ENCODE results near the gene RDH13. TPM values are rescaled to one million over a fixed set of nuclear protein-coding genes. Genes with fewer than 3 reads are reported as not detected.
"Not testable (repeated sequence)": the region's sequence is repeated elsewhere in the genome, so short reads cannot be mapped to it uniquely, and the experiment has no call there.

The RDH13 gene
- polyA plus RNA-seq, 1 experiment: 6.1 TPM

DNA sequence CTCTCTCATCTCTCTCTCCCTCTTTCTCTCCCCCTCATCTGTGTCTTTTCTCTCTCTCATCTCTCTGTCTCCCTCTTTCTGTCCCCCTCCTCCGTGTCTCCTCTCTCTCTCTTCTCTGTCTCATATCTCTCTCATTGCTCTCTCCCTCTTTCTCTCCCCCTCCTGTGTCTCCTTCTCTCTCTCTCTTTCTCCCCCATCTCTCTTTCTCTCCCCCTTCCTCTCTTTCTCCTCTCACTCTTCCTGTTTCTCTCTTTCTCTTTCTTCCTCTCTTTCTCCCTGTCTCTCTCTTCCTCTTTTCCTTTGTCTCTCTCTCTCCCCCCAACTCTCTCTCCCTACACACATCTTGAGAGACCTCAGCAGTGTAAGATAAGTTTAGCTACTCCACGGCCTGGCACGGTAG, 4.9 kb upstream of the RDH13 start:
- H3K4me3 ChIP-seq (ENCODE audit: low read depth, low read length): no peak overlapping the region
- TF ChIP-seq, protein P1, sequence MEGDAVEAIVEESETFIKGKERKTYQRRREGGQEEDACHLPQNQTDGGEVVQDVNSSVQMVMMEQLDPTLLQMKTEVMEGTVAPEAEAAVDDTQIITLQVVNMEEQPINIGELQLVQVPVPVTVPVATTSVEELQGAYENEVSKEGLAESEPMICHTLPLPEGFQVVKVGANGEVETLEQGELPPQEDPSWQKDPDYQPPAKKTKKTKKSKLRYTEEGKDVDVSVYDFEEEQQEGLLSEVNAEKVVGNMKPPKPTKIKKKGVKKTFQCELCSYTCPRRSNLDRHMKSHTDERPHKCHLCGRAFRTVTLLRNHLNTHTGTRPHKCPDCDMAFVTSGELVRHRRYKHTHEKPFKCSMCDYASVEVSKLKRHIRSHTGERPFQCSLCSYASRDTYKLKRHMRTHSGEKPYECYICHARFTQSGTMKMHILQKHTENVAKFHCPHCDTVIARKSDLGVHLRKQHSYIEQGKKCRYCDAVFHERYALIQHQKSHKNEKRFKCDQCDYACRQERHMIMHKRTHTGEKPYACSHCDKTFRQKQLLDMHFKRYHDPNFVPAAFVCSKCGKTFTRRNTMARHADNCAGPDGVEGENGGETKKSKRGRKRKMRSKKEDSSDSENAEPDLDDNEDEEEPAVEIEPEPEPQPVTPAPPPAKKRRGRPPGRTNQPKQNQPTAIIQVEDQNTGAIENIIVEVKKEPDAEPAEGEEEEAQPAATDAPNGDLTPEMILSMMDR (IDR thresholded peaks at IDR 0.05; ENCODE audit: insufficient read depth, low read depth, low read length): no peak
- CTCF ChIA-PET: interaction anchor here (2.3 kb wide), 1 partner anchor 21 kb away, joined by 11 read pairs; no protein-coding TSS in a partner anchor

DNA sequence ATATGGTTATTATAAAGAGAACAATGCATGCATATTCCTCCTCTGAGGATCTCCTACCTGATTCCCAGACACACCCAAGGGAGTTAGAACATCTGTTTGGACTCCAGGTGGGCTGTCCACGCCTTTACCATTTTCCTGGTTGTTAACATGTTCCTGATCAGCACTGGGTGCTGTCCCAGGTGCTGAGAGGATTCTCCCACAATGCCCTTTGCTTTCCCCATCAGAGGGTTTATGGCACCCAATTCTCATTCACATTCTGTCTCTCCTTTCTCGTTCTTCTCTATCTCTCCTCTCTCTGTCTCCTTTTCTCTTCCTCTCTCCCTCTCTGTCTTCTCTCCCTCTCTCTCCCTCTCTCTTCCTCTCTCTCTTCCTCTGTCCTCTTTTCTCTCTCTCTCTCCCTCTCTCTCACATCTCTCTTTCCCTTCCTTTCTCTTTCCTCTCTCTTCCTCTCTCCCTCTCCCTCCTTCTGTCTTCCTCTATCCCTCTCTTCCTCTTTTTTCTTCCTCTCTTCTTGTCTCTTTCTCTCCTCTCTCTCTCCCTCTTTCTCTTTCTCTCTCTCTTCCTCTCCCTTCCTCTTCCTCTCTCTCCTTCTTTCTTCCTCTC, 3.3 kb upstream of the RDH13 start:
- no peak for DNase-seq (ENCODE audit: low read depth)
- CTCF ChIA-PET: interaction anchor here (2.3 kb wide), 1 partner anchor 23 kb away, joined by 11 read pairs; no protein-coding TSS in a partner anchor

More for the DNA sequence above, 4.9 kb upstream of the RDH13 start:
- DNase-seq (ENCODE audit: low read depth): no peak
- POLR2A ChIA-PET: interaction anchor here (0.7 kb wide), 1 partner anchor 19 kb away, joined by 37 read pairs; no protein-coding TSS in a partner anchor
- H3K27me3 ChIP-seq (ENCODE audit: control insufficient read depth, insufficient read depth, low read length): peaks cover 13% of the 10 kb centered on the region
- H3K36me3 ChIP-seq (ENCODE audit: control insufficient read depth, insufficient read depth, low read length): no peaks in the 10 kb centered on the region

DNA sequence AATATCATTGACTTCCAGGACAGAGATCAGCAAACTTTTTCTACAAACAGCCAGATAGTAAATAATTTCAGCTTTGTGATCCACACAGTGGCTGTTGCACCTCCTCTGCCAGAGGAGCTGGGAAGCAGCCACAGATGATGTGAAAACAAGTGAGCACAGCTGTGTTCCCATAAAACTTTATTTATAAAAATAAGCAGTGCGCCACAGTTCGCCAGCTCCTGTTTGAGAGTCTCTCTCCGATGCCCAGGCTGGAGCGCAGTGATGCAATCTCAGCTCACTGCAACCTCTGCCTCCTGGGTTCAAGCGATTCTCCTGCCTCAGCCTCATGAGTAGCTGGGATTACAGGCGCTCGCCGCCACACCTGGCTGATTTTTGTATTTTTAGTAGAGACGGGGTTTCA, 2.6 kb upstream of the RDH13 start:
- DNase-seq (ENCODE audit: low read depth); H3K4me3 ChIP-seq (ENCODE audit: low read depth, low read length); H3K36me3 ChIP-seq (ENCODE audit: control insufficient read depth, insufficient read depth, low read length); POLR2A ChIA-PET: not testable (repeated sequence)
- H3K27me3 ChIP-seq (ENCODE audit: control insufficient read depth, insufficient read depth, low read length): peaks cover 13% of the 10 kb centered on the region
- CTCF ChIA-PET: interaction anchor here (0.9 kb wide), 1 partner anchor 23 kb away, joined by 4 read pairs; no protein-coding TSS in a partner anchor

More for the DNA sequence above, 3.3 kb upstream of the RDH13 start:
- POLR2A ChIA-PET: no interaction called here
- TF ChIP-seq, protein P1 (IDR thresholded peaks at IDR 0.05; ENCODE audit: insufficient read depth, low read depth, low read length): no peak
- Histone ChIP-seq H3K27me3 (ENCODE audit: control insufficient read depth, insufficient read depth, low read length) (peaks cover 13% of the 10 kb centered on the region), H3K4me3 (ENCODE audit: low read depth, low read length) (no peak overlapping the region), H3K36me3 (ENCODE audit: control insufficient read depth, insufficient read depth, low read length) (no peaks in the 10 kb centered on the region)

DNA sequence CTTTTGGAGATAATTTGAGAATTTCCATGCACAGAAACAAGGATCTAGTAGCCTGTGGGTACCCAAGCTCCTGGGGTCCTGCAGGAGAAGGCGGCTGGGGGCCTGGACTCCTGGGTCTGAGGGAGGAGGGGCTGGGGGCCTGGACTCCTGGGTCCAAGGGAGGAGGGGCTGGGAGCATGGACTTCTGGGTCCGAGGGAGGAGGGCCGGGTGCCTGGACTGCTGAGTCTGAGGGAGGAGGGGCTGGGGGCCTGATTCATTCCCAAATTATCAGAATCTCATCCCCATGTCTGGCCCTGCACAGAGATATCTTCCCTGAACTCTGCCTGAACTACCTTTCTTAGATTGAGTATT, 520 bp upstream of the RDH13 start:
- POLR2A ChIA-PET: no interaction called here
- H3K36me3 ChIP-seq (ENCODE audit: control insufficient read depth, insufficient read depth, low read length): 0 out of 2 replicates have a peak, but pooled peaks cover 1% of the 10 kb centered on the region
- CTCF ChIA-PET: interaction anchor here (0.6 kb wide), 1 partner anchor 96 kb away, joined by 3 read pairs; no protein-coding TSS in a partner anchor
- TF ChIP-seq, protein P1 (IDR thresholded peaks at IDR 0.05; ENCODE audit: insufficient read depth, low read depth, low read length): no peak
- DNase-seq (ENCODE audit: low read depth): no peak
- peaks cover 5% of the 10 kb centered on the region; the same call in 1 of the 2 replicates for H3K27me3 ChIP-seq (ENCODE audit: control insufficient read depth, insufficient read depth, low read length)
- no peak overlapping the region for H3K4me3 ChIP-seq (ENCODE audit: low read depth, low read length)

DNA sequence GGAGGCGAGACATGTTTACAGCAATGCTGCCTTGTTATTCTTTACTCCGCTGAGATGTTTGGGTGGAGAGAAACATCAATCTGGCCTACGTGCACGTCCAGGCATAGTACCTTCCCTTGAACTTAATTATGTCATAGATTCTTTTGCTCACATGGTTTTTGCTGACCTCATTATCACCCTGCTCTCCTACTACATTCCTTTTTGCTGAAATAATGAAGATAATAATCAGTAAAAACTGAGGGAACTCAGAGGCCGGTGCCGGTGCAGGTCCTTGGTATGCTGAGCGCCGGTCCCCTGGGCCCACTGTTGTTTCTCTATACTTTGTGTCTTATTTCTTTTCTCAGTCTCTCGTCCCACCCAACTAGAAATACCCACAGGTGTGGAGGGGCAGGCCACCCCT, 2.7 kb downstream of the RDH13 start:
- H3K27me3 ChIP-seq (ENCODE audit: control insufficient read depth, insufficient read depth, low read length); POLR2A ChIA-PET; DNase-seq (ENCODE audit: low read depth); CTCF ChIA-PET; H3K4me3 ChIP-seq (ENCODE audit: low read depth, low read length); H3K36me3 ChIP-seq (ENCODE audit: control insufficient read depth, insufficient read depth, low read length): not testable (repeated sequence)

DNA sequence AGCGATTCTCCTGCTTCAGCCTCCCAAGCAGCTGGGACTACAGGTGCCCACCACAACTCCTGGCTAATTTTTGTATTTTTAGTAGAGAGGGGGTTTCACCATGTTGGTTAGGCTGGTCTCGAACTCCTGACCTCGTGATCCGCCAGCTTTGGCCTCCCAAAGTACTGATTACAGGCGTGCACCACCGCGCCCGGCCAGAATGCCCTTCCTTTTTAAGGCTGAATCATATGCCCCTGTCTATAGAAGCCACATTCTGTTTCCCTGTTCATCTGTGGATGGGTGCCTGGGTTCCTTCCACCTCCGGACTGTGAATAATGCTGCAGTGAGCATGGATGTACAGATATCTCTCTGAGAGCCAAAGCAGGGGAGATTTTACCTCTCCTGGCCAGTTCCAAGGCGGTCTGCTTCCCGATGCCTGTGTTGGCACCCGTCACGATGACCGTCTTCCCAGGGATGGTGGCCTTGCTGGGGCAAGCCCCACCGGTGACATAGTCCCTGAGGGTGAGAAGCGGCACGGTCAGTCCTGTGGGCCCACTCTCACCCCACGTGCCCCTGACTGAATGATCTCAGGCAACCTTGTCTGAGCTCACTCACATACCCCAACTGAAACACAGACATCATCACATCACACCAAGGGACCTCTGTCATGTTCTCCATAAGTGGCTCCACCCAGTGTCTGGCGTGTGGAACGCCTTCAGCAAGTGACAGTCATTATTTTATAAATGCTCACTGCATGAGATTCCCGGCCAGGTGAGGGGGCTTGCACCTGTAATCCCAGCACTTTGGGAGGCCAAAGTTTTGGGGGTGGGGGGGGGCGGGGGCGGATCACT, 4.0 kb downstream of the RDH13 start:
- Histone ChIP-seq H3K27me3 (ENCODE audit: control insufficient read depth, insufficient read depth, low read length) (no peaks in the 10 kb centered on the region), H3K4me3 (ENCODE audit: low read depth, low read length) (no peak overlapping the region), H3K36me3 (ENCODE audit: control insufficient read depth, insufficient read depth, low read length) (peaks cover 6% of the 10 kb centered on the region)
- POLR2A ChIA-PET: no interaction called here
- TF ChIP-seq, protein P1 (IDR thresholded peaks at IDR 0.05; ENCODE audit: insufficient read depth, low read depth, low read length): no peak
- DNase-seq (ENCODE audit: low read depth): no peak
- CTCF ChIA-PET: no interaction called here

Measured in BJ (cell line).